Measurements from ENCODE around the gene P3H3. TPM values are rescaled to one million over a fixed set of nuclear protein-coding genes. Genes with fewer than 3 reads are reported as not detected.

Gene P3H3
- total RNA-seq, 4 donors from 2014 or later = 5.6 to 11.3 (median 6.8) TPM

DNA sequence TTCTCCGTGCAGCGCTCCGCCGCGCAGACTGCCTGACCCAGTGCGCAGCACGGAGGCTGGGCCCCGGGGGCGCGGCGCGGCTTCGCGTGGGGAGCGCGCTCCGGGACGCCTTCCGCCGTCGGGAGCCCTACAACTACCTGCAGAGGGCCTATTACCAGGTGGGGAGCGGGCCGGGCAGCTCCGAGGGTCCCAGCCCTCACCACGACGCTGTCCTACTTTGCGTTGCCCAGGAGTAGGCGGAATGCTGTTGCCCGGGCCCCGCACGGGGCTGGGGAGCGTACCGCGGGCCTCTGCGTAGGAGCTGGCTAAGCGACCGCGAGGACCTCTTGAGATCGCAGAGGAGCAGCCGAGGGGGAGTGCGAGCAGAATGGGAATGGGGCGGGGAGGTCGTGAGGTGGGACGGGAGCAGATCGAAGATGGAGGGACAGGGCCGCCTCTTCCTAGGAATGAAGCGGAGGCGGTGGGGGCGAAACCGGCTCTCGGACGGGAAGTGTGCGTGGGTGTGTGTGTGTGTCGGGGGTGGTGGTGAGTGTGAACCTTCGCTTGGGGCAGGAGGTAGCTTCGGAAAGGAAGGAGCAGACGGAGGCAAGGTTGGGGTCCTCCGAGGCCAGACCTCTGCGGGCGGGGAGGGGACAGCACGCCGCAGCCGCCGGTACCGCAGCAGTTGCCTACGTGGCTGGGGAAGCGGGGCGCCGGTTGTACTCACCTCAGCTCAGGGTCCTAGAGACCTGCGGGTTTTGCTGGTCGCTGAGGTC lies 751 bp downstream of the P3H3 start:
- TF ChIP-seq, protein P1, sequence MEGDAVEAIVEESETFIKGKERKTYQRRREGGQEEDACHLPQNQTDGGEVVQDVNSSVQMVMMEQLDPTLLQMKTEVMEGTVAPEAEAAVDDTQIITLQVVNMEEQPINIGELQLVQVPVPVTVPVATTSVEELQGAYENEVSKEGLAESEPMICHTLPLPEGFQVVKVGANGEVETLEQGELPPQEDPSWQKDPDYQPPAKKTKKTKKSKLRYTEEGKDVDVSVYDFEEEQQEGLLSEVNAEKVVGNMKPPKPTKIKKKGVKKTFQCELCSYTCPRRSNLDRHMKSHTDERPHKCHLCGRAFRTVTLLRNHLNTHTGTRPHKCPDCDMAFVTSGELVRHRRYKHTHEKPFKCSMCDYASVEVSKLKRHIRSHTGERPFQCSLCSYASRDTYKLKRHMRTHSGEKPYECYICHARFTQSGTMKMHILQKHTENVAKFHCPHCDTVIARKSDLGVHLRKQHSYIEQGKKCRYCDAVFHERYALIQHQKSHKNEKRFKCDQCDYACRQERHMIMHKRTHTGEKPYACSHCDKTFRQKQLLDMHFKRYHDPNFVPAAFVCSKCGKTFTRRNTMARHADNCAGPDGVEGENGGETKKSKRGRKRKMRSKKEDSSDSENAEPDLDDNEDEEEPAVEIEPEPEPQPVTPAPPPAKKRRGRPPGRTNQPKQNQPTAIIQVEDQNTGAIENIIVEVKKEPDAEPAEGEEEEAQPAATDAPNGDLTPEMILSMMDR (IDR thresholded peaks at IDR 0.05; ENCODE audit: low read depth) = no peak

DNA sequence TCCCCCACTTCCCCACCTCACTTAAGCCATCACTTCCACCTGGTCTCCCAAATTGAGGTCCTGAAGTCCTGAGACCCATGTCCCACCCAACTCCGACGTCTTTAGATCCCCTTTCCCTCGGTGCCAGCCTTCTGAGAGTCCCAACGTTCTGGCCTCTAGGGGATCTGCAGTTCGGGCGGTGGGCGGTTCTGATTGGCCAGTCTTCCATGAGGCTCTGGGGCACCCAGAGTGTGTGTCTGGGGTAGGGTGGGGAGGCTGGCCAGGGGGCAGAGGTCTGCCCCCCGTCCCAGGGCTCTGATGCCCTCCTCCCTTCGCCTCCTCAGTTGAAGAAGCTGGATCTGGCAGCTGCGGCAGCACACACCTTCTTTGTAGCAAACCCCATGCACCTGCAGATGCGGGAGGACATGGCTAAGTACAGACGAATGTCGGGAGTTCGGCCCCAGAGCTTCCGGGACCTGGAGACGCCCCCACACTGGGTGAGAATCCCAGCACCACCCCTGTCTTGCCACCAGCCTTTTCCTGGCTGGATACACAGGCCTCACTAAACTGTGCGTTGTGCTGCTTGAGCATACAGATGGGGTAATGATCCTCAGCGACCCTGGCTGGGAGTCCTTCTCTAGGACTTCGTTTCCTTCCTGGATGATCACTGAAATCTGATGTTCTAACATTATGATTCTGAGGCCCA lies 1.5 kb downstream of the P3H3 start:
- TF ChIP-seq, protein P1 (IDR thresholded peaks at IDR 0.05; ENCODE audit: low read depth) = no peak

DNA sequence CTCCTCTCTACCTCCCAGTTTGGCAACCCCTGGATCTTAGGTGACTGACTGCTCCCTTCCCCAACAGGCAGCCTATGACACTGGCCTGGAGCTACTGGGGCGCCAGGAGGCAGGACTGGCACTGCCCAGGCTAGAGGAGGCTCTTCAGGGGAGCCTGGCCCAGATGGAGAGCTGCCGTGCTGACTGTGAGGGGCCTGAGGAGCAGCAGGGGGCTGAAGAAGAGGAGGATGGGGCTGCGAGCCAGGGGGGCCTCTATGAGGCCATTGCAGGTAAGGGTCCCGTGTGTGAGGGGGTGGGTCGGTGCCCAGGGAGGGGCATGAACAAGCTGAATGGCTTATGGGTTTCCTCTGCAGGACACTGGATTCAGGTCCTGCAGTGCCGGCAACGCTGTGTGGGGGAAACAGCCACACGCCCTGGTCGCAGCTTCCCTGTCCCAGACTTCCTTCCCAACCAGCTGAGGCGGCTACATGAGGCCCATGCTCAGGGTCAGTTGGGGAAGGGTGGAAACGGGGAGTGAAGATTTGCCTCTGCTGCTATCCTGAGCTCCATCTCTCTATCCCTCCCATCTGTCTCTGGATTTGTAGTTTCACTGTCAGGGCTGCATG lies 2.2 kb downstream of the P3H3 start:
- TF ChIP-seq, protein P1 (IDR thresholded peaks at IDR 0.05; ENCODE audit: low read depth) = no peak

DNA sequence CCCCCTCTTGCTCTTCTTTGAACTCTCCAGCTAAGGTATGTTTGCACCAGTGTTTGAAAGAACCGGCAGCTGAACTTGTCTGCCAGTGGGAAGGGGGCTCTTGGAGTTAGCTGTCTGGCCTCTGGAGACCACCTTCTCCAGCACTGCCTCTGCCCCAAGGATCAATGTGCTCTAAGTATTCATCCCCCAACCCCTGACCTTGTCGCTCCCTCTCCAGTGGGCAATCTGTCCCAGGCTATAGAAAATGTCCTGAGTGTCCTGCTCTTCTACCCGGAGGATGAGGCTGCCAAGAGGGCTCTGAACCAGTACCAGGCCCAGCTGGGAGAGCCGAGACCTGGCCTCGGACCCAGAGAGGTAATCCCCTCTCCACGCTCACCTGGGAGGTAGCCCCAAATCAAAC lies 2.8 kb downstream of the P3H3 start:
- TF ChIP-seq, protein P1 (IDR thresholded peaks at IDR 0.05; ENCODE audit: low read depth) = no peak

DNA sequence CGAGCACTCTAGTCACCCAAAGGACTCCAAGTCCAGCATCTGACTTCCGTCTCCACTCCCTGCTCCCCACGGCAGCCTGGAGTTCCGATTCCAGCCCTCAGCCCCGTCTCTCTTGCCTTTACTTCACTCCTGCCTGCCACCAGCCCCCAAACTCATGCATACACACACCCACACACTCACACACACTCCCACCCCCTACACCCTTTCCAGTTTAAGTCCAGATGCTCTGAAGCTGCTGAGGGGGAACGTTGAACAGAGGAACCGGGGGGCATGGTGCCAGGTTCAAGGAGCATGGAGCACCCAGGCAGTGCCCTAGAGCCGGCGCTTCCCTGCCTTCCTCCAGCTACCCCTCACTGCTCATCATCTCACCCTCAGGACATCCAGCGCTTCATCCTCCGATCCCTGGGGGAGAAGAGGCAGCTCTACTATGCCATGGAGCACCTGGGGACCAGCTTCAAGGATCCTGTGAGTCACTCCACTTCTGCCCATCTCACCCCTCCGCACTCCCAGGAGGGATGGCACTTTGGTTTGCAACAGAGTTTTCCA lies 3.3 kb downstream of the P3H3 start:
- TF ChIP-seq, protein P1 (IDR thresholded peaks at IDR 0.05; ENCODE audit: low read depth) = no peak

DNA sequence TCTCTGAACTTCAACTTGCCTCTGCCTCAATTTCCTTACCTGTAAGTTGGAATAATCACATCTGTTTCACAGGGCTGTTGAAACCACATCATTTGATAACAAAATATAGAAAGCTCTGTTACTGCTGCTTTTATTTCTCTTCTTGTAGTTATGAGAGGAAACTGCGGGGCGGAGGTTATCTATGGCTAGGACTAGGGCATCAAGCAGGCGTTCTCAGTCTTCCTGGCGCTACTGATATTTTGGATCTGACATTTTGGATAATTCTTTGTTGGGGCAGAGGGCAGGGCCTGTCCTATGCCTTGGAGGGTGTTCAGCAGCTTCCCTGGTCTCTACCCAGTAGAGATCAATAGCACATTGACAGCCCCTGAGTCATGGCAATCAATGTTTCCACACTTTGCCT lies 3.9 kb downstream of the P3H3 start:
- TF ChIP-seq, protein P1 (IDR thresholded peaks at IDR 0.05; ENCODE audit: low read depth) = no peak
